22Rv1 (cell line): ENCODE measurements around the gene C1QTNF2.

Experiments used
- H3K27ac ChIP-seq: fragments of 450-650 bp; 2 replicates; pipeline ENCODE4 v1.5.1; 2017
- CTCF ChIP-seq: fragments of 450-650 bp; IDR thresholded peaks from 2 replicates; pipeline ENCODE4 v1.5.1; 2017; ENCODE audit warnings: mild to moderate bottlenecking
- ZFX ChIP-seq: fragments of 450-650 bp; IDR thresholded peaks from 2 replicates; pipeline ENCODE4 v1.6.1; 2017; ENCODE audit warnings: antibody characterized with exemption, borderline replicate concordance

The C1QTNF2 gene

GRCh38 chr5:160369990-160370712 lies at the start of gene C1QTNF2:
Gene C1QTNF2, minus strand, starts transcription at chr5:160370626. Its CDS starts 15,615 bp downstream, at chr5:160355011.
- TF ChIP-seq CTCF (no peak), ZFX (no peak)
- H3K27ac ChIP-seq = no peak within 1 kb of the TSS

- TF ChIP-seq CTCF (no peak), ZFX (no peak)
- peak overlapping the region; percentile 84; the same call in 1 of the 2 replicates for H3K27ac ChIP-seq
These were observed 49.8 kb upstream of the C1QTNF2 start for GRCh38 chr5:160420331-160420610.

- H3K27ac ChIP-seq = peak overlapping the region; percentile 84
- no peak for TF ChIP-seq ZFX
- TF ChIP-seq CTCF = no peak
These were observed 49.3 kb upstream of the C1QTNF2 start for GRCh38 chr5:160419458-160420330.

GRCh38 chr5:160418561-160419457 lies 48.4 kb upstream of the C1QTNF2 start, which contains the start of gene SLU7:
Gene SLU7, minus strand, starts transcription at chr5:160419081. Its CDS starts 3,787 bp downstream, at chr5:160415294.
- TF ChIP-seq CTCF (no peak), ZFX (no peak)
- H3K27ac ChIP-seq = peak within 1 kb of the TSS; percentile 84

GRCh38 chr5:160399402-160400353 lies 29.3 kb upstream of the C1QTNF2 start, which contains the start of gene FAM200C:
Gene FAM200C, minus strand, starts transcription at chr5:160400054. Its CDS starts 4,564 bp downstream, at chr5:160395490.
- TF ChIP-seq ZFX (no peak), CTCF (no peak)
- peak within 1 kb of the TSS; percentile 90 for H3K27ac ChIP-seq

GRCh38 chr5:160398806-160399205 lies 28.4 kb upstream of the C1QTNF2 start:
- TF ChIP-seq ZFX (no peak), CTCF (no peak)

More at GRCh38 chr5:160398806-160399205, 28.4 kb upstream of the C1QTNF2 start:
- peak overlapping the region; percentile 90 for H3K27ac ChIP-seq
